ENCODE data around the gene NHERF2.
"Not testable (repeated sequence)": the region's sequence is repeated elsewhere in the genome, so short reads cannot be mapped to it uniquely, and the experiment has no call there.

NHERF2 gene

GRCh38 chr16:2005646-2006045 is 21.1 kb upstream of the NHERF2 start:
- no peak for DNase-seq
- no peak for TF ChIP-seq POLR2A (IDR thresholded peaks at IDR 0.05; ENCODE audit: low read length)
- TF ChIP-seq GATA1 (IDR thresholded peaks at IDR 0.05; ENCODE audit: low read depth, low read length): no peak

- no peak for DNase-seq
- TF ChIP-seq POLR2A (IDR thresholded peaks at IDR 0.05; ENCODE audit: low read length) (no peak), GATA1 (IDR thresholded peaks at IDR 0.05; ENCODE audit: low read depth, low read length) (no peak)
Measured at GRCh38 chr16:2006317-2006716, 20.4 kb upstream of the NHERF2 start.

- no peak for DNase-seq
- no peak for TF ChIP-seq GATA1 (IDR thresholded peaks at IDR 0.05; ENCODE audit: low read depth, low read length)
- no peak for TF ChIP-seq POLR2A (IDR thresholded peaks at IDR 0.05; ENCODE audit: low read length)
Measured at GRCh38 chr16:2007081-2007836, 19.4 kb upstream of the NHERF2 start.

DNA sequence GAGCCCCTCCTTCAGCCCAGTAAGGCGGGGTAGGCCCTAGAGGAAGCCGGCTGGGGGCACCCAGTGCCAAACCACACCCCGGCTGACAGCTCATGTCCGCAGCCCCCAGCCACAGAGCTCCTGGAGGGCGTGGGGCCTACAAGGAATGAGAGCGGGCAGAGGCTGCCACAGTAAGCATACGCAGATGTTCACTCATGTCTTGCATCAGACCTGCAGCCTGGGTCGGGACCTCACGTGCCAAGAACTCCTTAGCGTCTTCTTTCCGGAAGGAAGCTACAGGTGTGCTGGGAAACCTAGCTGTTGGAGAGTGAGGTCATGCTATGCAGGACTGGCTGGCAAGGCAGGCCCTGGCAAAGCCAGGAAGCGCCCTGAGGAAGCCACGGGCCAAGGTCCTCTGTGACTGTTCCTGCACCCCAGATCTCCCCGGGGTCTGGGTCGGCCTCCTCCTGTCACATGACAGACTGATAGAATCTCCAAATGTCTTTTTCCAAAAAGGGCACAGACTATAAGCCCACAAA is 18.6 kb upstream of the NHERF2 start:
- peak; percentile 36 to 49 for DNase-seq
- peak; percentile 36 for TF ChIP-seq POLR2A (IDR thresholded peaks at IDR 0.05; ENCODE audit: low read length)
- TF ChIP-seq GATA1 (IDR thresholded peaks at IDR 0.05; ENCODE audit: low read depth, low read length): no peak

DNA sequence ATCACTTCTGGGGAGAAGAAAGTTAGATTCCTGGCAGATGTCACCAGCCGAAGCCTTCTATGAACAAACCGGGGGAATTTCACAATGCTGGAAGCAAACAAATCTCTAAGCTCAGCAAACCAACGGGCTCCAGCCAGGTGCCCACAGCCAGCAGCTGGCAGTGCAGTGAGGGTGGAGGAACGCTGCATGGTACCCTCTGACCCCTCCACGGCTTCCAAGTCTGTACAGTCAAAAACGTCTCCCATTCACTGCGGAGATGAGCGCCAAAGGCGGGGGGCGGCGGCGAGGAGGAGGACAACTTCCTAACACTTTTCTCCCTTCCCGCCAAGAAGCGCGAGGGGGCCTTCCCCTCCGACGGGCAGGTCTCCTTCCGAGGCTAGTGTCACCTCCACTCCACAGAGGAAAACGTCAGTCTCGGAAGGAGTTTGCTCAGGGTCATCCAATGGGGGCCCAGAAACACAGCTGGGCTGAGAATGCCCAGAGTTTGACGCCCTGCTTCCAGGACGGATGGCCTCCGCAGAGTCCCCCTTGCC is 18.0 kb upstream of the NHERF2 start:
- DNase-seq: peak; percentile 58 to 60
- no peak for TF ChIP-seq GATA1 (IDR thresholded peaks at IDR 0.05; ENCODE audit: low read depth, low read length)
- no peak for TF ChIP-seq POLR2A (IDR thresholded peaks at IDR 0.05; ENCODE audit: low read length)

- DNase-seq: peak; percentile 67 to 69
- no peak for TF ChIP-seq GATA1 (IDR thresholded peaks at IDR 0.05; ENCODE audit: low read depth, low read length)
- peak; percentile 32 for TF ChIP-seq POLR2A (IDR thresholded peaks at IDR 0.05; ENCODE audit: low read length)
Measured at GRCh38 chr16:2009164-2009711, 17.5 kb upstream of the NHERF2 start.

GRCh38 chr16:2009791-2010510 is 16.8 kb upstream of the NHERF2 start, which contains the start of gene ZNF598:
ZNF598 (minus strand) TSS chr16:2009821.
- TF ChIP-seq POLR2A (IDR thresholded peaks at IDR 0.05; ENCODE audit: low read length) (peak; percentile 94), GATA1 (IDR thresholded peaks at IDR 0.05; ENCODE audit: low read depth, low read length) (no peak)
- peak; percentile 91 to 94 for DNase-seq

GRCh38 chr16:2011726-2012125 is 15.0 kb upstream of the NHERF2 start:
- not testable (repeated sequence) for DNase-seq

- DNase-seq: no peak
- TF ChIP-seq GATA1 (IDR thresholded peaks at IDR 0.05; ENCODE audit: low read depth, low read length) (no peak), POLR2A (IDR thresholded peaks at IDR 0.05; ENCODE audit: low read length) (no peak)
Measured at GRCh38 chr16:2013527-2013926, 13.2 kb upstream of the NHERF2 start.

DNA sequence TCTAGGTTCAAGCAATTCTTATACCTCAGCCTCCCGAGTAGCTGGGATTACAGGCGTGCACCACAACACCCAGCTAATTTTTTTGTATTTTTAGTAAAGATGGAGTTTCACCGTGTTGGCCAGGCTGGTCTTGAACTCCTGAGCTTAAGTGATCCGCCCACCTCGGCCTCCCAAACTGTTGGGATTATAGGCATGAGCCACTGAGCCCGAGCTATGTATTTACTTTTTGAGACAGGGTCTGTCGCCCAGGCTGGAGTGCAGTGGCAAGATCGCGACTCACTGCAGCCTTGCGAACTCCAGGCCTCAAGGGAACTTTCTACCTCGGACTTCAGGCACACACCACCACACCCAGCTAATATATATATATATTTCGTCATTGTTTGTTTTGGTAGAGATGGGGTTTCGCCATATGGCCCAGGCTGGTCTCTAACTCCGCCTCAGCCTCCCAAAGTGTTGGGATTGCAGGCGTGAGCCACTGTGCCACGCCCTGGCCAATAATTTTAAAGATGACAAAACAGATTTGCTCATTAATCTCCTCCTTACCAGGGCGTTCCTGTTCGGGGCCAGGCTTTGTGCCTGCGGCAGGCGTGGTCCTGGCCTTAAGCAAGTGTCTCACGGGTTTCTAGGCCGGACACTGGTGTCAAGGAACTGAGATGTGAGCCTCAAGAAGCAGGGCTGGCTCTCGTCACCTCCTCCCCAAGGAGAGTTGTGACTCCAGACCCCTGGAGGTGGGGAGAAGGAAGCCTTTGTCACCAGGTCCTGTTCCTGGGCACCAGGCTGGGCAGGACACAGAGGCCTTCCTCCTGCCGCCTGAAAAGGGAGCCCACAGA is 11.4 kb upstream of the NHERF2 start:
- DNase-seq: no peak
- TF ChIP-seq POLR2A (IDR thresholded peaks at IDR 0.05; ENCODE audit: low read length) (no peak), GATA1 (IDR thresholded peaks at IDR 0.05; ENCODE audit: low read depth, low read length) (no peak)

GRCh38 chr16:2015947-2016208 is 10.8 kb upstream of the NHERF2 start:
- TF ChIP-seq GATA1 (IDR thresholded peaks at IDR 0.05; ENCODE audit: low read depth, low read length) (no peak), POLR2A (IDR thresholded peaks at IDR 0.05; ENCODE audit: low read length) (no peak)
- no peak for DNase-seq

DNA sequence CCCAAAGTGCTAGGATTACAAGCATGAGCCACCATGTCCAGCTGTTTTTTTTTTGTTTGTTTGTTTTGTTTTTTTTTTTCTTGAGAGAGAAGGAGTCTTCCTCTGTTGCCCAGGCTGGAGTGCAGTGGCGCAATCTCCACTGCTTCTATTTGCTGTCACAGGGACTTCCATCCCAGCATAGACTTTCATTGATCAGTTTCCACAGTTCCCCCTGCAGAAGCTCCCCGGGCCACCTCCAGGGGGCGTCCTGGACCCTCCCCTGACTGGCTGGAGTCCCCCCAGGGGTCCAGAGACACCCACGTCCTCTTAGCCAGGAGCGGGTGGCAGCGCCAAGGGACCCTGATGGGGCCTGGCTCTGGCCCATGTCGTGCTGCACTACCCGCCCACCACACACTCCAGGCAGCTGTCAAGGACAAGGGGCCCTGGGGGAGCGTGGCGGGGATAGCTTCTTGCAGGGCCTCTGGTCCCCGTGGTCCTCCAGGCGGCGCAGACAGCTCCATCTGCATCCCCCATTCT is 10.2 kb upstream of the NHERF2 start:
- no peak for TF ChIP-seq GATA1 (IDR thresholded peaks at IDR 0.05; ENCODE audit: low read depth, low read length)
- DNase-seq: no peak

GRCh38 chr16:2019518-2019920 is 7.2 kb upstream of the NHERF2 start, which contains the start of gene NPW:
NPW (plus strand) TSS chr16:2019785.
- no peak for DNase-seq
- TF ChIP-seq GATA1 (IDR thresholded peaks at IDR 0.05; ENCODE audit: low read depth, low read length) (no peak), POLR2A (IDR thresholded peaks at IDR 0.05; ENCODE audit: low read length) (no peak)
